ENCODE results near the gene DMD. TPM values are rescaled to one million over a fixed set of nuclear protein-coding genes. Genes with fewer than 3 reads are reported as not detected.

The DMD gene
- total RNA-seq, 1 donor from 2014 or later, result 9.7 TPM

DNA sequence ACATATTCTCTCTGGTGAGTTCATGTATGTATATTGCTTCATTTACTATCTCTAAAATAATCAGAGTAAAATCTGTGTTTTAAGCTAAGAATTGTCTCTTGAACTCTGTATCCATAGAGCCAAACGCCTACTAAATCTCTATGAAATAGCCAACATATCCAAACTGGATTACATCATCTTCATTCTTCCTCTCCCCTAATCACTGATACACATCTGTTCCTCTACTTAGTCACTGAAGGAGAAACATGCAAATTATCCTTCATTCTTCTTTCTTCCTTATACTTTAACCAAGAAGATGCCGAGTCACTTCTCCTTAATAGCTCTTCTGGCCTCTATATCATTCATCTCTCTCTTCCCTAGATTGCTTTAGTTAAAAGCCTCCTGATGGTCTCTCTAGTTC lies 1509.1 kb downstream of the DMD start:
- no peak for DNase-seq (ENCODE audit: low read depth, low spot score)
- Mint-ChIP-seq H3K27ac (ENCODE audit: unreplicated experiment) (no peak overlapping the region), H3K4me1 (no peaks in the 10 kb centered on the region), H3K4me3 (no peak overlapping the region), H3K36me3 (ENCODE audit: low read depth) (peaks cover 6% of the 10 kb centered on the region), H3K27me3 (ENCODE audit: low read depth) (no peaks in the 10 kb centered on the region), H3K9me3 (no peaks in the 10 kb centered on the region)
- TF ChIP-seq, protein P1, sequence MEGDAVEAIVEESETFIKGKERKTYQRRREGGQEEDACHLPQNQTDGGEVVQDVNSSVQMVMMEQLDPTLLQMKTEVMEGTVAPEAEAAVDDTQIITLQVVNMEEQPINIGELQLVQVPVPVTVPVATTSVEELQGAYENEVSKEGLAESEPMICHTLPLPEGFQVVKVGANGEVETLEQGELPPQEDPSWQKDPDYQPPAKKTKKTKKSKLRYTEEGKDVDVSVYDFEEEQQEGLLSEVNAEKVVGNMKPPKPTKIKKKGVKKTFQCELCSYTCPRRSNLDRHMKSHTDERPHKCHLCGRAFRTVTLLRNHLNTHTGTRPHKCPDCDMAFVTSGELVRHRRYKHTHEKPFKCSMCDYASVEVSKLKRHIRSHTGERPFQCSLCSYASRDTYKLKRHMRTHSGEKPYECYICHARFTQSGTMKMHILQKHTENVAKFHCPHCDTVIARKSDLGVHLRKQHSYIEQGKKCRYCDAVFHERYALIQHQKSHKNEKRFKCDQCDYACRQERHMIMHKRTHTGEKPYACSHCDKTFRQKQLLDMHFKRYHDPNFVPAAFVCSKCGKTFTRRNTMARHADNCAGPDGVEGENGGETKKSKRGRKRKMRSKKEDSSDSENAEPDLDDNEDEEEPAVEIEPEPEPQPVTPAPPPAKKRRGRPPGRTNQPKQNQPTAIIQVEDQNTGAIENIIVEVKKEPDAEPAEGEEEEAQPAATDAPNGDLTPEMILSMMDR (conservative IDR thresholded peaks at IDR 0.05), result no peak

DNA sequence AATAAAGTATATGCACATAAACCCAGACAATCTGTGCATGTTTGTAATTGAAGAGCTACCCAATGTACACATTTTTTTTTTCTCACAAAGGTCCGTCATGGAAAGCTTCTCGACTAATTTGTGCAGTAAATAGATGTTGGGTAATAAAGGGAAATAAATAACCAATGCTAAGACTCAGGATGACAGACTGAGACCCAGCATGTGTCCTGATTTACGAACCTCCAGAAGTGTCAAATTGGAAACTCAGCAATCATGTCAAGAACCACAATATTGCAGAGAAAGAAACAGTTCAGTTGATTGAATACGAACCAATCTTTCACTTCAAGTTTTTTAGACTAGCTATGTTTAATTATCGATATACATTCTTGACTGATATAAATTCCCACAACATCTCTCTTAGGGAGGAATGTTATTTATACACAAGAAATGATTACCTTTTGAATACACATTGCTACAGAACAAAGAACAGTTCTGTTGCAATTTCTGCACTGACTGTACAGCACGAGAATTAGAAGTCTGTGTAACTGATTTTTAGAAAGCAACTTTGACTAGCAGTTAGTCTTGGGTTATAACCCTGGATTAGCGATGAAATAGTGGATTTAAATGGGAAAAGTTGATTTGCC lies 1513.9 kb downstream of the DMD start:
- no peaks in the 10 kb centered on the region for H3K27me3 Mint-ChIP-seq (ENCODE audit: low read depth)
- peaks cover 10% of the 10 kb centered on the region for H3K9me3 Mint-ChIP-seq
- TF ChIP-seq, protein P1 (conservative IDR thresholded peaks at IDR 0.05), result no peak

DNA sequence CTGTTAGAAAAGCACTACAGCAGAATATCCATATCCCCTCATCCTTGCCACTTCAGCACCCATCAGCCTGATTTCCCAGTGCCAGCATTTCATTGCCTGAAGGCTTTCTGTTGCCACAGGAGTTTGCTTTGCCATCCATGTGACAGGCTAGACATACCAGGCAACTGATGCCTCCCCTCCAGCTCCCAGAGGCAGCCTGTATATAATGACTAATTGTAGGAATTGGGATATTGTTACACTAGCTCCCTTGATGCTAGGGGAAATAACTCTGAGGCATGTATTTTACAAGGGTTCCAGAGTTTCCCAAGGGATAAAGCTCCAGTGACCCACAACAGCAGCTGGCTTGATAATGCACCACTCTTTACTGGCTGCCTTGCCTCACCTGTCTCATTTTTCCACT lies 1531.5 kb downstream of the DMD start:
- no peak for DNase-seq (ENCODE audit: low read depth, low spot score)
- Mint-ChIP-seq H3K4me1 (peaks cover 5% of the 10 kb centered on the region), H3K36me3 (ENCODE audit: low read depth) (peaks cover 2% of the 10 kb centered on the region), H3K27ac (ENCODE audit: unreplicated experiment) (no peak overlapping the region), H3K27me3 (ENCODE audit: low read depth) (no peaks in the 10 kb centered on the region), H3K4me3 (no peak overlapping the region), H3K9me3 (peaks cover 8% of the 10 kb centered on the region)
- TF ChIP-seq, protein P1 (conservative IDR thresholded peaks at IDR 0.05), result no peak

More for the DNA sequence above, 1513.9 kb downstream of the DMD start:
- no peak overlapping the region for H3K4me3 Mint-ChIP-seq
- H3K27ac Mint-ChIP-seq (ENCODE audit: unreplicated experiment), result no peak overlapping the region
- no peak for DNase-seq (ENCODE audit: low read depth, low spot score)
- peaks cover 3% of the 10 kb centered on the region for H3K36me3 Mint-ChIP-seq (ENCODE audit: low read depth)
- no peaks in the 10 kb centered on the region for H3K4me1 Mint-ChIP-seq

DNA sequence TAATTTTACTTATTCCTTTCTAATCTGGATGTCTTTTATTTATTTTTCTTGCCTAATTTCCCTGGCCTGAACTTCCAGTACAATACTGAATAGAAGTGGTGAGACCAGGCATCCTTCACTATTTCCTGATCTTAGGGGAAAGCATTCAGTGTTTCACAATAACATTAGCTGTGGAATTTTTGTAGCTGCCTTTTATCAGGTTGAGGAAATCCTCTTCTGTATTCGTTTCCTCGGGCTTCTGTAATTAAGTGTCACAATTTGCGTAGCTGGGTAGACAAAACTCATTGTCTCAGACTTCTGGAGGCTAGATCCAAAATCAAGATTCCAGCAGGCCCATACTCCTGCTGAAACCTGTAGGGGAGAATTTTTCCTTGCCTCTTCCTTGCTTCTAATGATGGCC lies 1541.1 kb downstream of the DMD start:
- TF ChIP-seq, protein P1 (conservative IDR thresholded peaks at IDR 0.05), result no peak

DNA sequence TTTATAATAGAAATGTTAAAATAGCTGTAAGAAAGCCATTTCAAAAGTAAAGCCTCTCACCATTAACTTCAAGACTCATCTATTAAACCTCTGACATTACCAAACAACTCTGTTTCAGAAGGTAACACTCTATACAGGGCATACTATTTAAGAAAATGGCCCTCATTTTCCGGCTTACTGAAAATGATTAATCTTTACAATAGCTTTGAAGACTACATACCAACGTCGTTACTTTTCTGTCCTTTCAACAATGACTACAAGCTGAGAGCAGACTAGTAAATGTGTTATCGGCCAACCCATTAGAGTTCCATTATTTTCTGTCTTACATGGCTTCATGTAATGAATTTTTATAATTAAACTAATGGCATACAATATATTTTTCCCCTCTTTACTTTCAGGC lies 1545.9 kb downstream of the DMD start:
- no peaks in the 10 kb centered on the region for H3K27me3 Mint-ChIP-seq (ENCODE audit: low read depth)
- peaks cover 14% of the 10 kb centered on the region for H3K4me1 Mint-ChIP-seq
- TF ChIP-seq, protein P1 (conservative IDR thresholded peaks at IDR 0.05), result no peak
- H3K9me3 Mint-ChIP-seq, result peaks cover 15% of the 10 kb centered on the region
- DNase-seq (ENCODE audit: low read depth, low spot score), result no peak
- no peak overlapping the region for H3K27ac Mint-ChIP-seq (ENCODE audit: unreplicated experiment)
- peaks cover 11% of the 10 kb centered on the region for H3K36me3 Mint-ChIP-seq (ENCODE audit: low read depth)
- no peak overlapping the region for H3K4me3 Mint-ChIP-seq

More for the DNA sequence above, 1541.1 kb downstream of the DMD start:
- H3K4me3 Mint-ChIP-seq, result no peak overlapping the region
- H3K36me3 Mint-ChIP-seq (ENCODE audit: low read depth), result peaks cover 14% of the 10 kb centered on the region
- no peak overlapping the region for H3K27ac Mint-ChIP-seq (ENCODE audit: unreplicated experiment)
- H3K9me3 Mint-ChIP-seq, result peaks cover 18% of the 10 kb centered on the region
- no peaks in the 10 kb centered on the region for H3K27me3 Mint-ChIP-seq (ENCODE audit: low read depth)
- no peak for DNase-seq (ENCODE audit: low read depth, low spot score)
- H3K4me1 Mint-ChIP-seq, result peaks cover 16% of the 10 kb centered on the region
